K562 (cell line): ENCODE measurements around the gene TM7SF2. TPM values are rescaled to one million over a fixed set of nuclear protein-coding genes. Genes with fewer than 3 reads are reported as not detected.
A peak's percentile ranks its signal among the peaks of the same experiment; 100 is the strongest.

Source experiments
- ATF3 ChIP-seq, 2 experiments: fragments of 450-650 bp in 1 of 2; sonication (generic) in 1 of 2; formaldehyde crosslinking in 1 of 2; IDR thresholded peaks in 1 of 2; conservative IDR thresholded peaks in 1 of 2; 2 replicates each; pipeline versions ENCODE4 v1.6.1 to v1.8.1; 2016 to 2023; ENCODE audit warnings: mild to moderate bottlenecking in 2 of 2, moderate library complexity in 2 of 2, inconsistent platforms in 1 of 2, missing genetic modification reagents in 1 of 2
- ETV5 ChIP-seq: sonication (generic); formaldehyde crosslinking; IDR thresholded peaks from 2 replicates; pipeline ENCODE4 v1.4.0; 2020; ENCODE audit warnings: low read depth, mild to moderate bottlenecking, missing genetic modification reagents
- GTF2B ChIP-seq: IDR thresholded peaks from 2 replicates; pipeline ENCODE4 v1.6.1; 2011; ENCODE audit not compliant: insufficient read length; ENCODE audit errors: extremely low read depth
- GTF3C2 ChIP-seq: IDR thresholded peaks from 3 replicates; pipeline ENCODE4 v1.6.1; 2011; ENCODE audit warnings: borderline replicate concordance, mild to moderate bottlenecking, moderate library complexity; ENCODE audit not compliant: insufficient read length; ENCODE audit errors: extremely low read depth
- MCM2 ChIP-seq: fragments of 450-650 bp; IDR thresholded peaks from 2 replicates; pipeline ENCODE4 v1.6.1; 2017; ENCODE audit warnings: low read depth, mild to moderate bottlenecking
- PHTF2 ChIP-seq: fragments of 250-450 bp; sonication (Bioruptor Pico); IDR thresholded peaks from 2 replicates; pipeline ENCODE4 v1.5.0; 2021; ENCODE audit warnings: mild to moderate bottlenecking
- RFX1 ChIP-seq: fragments of 450-650 bp; IDR thresholded peaks from 2 replicates; pipeline ENCODE4 v1.6.1; 2016; ENCODE audit warnings: mild to moderate bottlenecking, moderate library complexity
- SAFB ChIP-seq: fragments of 200-400 bp; formaldehyde crosslinking; IDR thresholded peaks from 2 replicates; pipeline ENCODE4 v1.6.1; 2017; ENCODE audit warnings: low read depth, low read length, borderline replicate concordance
- ZBTB9 ChIP-seq: fragments of 450-650 bp; formaldehyde crosslinking; IDR thresholded peaks from 2 replicates; pipeline ENCODE4 v1.4.0; 2020; ENCODE audit warnings: mild to moderate bottlenecking, moderate library complexity
- ZHX1 ChIP-seq: fragments of 150-350 bp; conservative IDR thresholded peaks from 2 replicates; pipeline ENCODE4 v1.6.1; 2014; ENCODE audit warnings: low read length
- ZMIZ1 ChIP-seq, 2 experiments: fragments of 150-350 bp in 1 of 2; IDR thresholded peaks; 2 replicates each; pipeline ENCODE4 v1.6.1; 2012 to 2016; ENCODE audit warnings: low read depth in 2 of 2, low read length in 2 of 2, mild to moderate bottlenecking in 1 of 2, moderate library complexity in 1 of 2
- ZNF785 ChIP-seq: fragments of 250-450 bp; sonication (Bioruptor Pico); IDR thresholded peaks from 2 replicates; pipeline ENCODE4 v1.4.0; 2020; ENCODE audit warnings: mild to moderate bottlenecking
- polyA plus RNA-seq, 8 experiments: library from polyadenylated mRNA; depleted of rRNA in 4 of 8; stranded (reverse) in 5 of 8; unstranded in 3 of 8; fragments of >200 nt; fragmentation: Nextera tagmentation in 2 of 8; fragmentation: Illumina TruSeq in 1 of 8; extraction: Ambion mirVana in 2 of 8; extraction: Trizol in 1 of 8; gene quantifications; 2 replicates each; pipeline versions ENCODE4 v1.2.1 to v1.2.3, GENCODE V29; 2011 to 2014; ENCODE audit warnings: inconsistent platforms in 1 of 8, missing spikeins in 1 of 8
- total RNA-seq, 7 experiments: library from RNA; depleted of rRNA in 6 of 7; stranded (reverse); fragments of >200 nt in 6 of 7; fragmentation: Illumina TruSeq in 2 of 7; extraction: Trizol in 2 of 7; gene quantifications; 2 replicates each; pipeline versions ENCODE4 v1.2.1 to v1.2.3, GENCODE V29; 2011 to 2021; ENCODE audit warnings: low replicate concordance in 1 of 7

TM7SF2 gene
- total and polyA plus RNA-seq, 9 of the 15 experiments (the other 6 are each of a cell fraction or from before 2014, with no cell fraction given) = 1.2 to 22.0 (median 14.3) TPM

- TF ChIP-seq ZHX1 = no peak; the same call in 1 of the 2 replicates
- no peak; the same call in 1 of the 2 replicates for TF ChIP-seq ZBTB9
- peak; percentile 43 for TF ChIP-seq GTF2B
- no peak for TF ChIP-seq RFX1
- no peak for TF ChIP-seq MCM2
- TF ChIP-seq SAFB = no peak
- no peak for TF ChIP-seq ETV5 (CRISPR knock-in tag)
- peak in 1 of 2 experiments; percentile 84; a peak in 2 of 4 replicates for TF ChIP-seq ZMIZ1 (IDR thresholded peaks at IDR 0.05; ENCODE audit: low read depth in 2 of 2, low read length in 2 of 2)
- TF ChIP-seq ZNF785 (CRISPR knock-in tag) = no peak
- no peak for TF ChIP-seq PHTF2 (CRISPR knock-in tag)
- no peak for TF ChIP-seq GTF3C2
- no peak for TF ChIP-seq ATF3 (IDR thresholded peaks at IDR 0.05)
- peak; percentile 44; the same call in 1 of the 2 replicates for TF ChIP-seq ATF3 (CRISPR knock-in tag; conservative IDR thresholded peaks at IDR 0.05)
Observed at GRCh38 chr11:65095974-65096806, 15.5 kb upstream of the TM7SF2 start, which contains the start of gene VPS51 (continued).
